Endodermal cell (in vitro differentiated cells): ENCODE measurements around the gene SLC9A7. TPM values are rescaled to one million over a fixed set of nuclear protein-coding genes. Genes with fewer than 3 reads are reported as not detected.

ENCODE experiments used
- DNase-seq: peaks from one replicate; pipeline ENCODE4 v3.0.0-alpha.2; 2017
- H3K27ac ChIP-seq: 2 replicates; pipeline ENCODE4 v1.5.1; 2013; ENCODE audit warnings: mild to moderate bottlenecking, low read depth, low read length, moderate library complexity
- H3K27me3 ChIP-seq: 2 replicates; pipeline ENCODE4 v1.6.1; 2013; ENCODE audit warnings: mild to moderate bottlenecking, low read length, moderate library complexity; ENCODE audit not compliant: insufficient read depth, control insufficient read depth, poor library complexity, severe bottlenecking
- H3K36me3 ChIP-seq: 2 replicates; pipeline ENCODE4 v1.7.0; 2013; ENCODE audit warnings: mild to moderate bottlenecking, low read length, moderate library complexity; ENCODE audit not compliant: control insufficient read depth, insufficient read depth
- H3K4me1 ChIP-seq: one replicate; pipeline ENCODE4 v1.7.0; 2013; ENCODE audit warnings: low read length; ENCODE audit not compliant: control insufficient read depth, insufficient read depth
- H3K4me3 ChIP-seq: 2 replicates; pipeline ENCODE4 v1.5.1; 2013; ENCODE audit warnings: mild to moderate bottlenecking, low read length, moderate library complexity
- H3K9ac ChIP-seq: 2 replicates; pipeline ENCODE4 v1.6.1; 2013; ENCODE audit warnings: mild to moderate bottlenecking, low read length, moderate library complexity; ENCODE audit not compliant: poor library complexity, severe bottlenecking; ENCODE audit errors: extremely low read depth
- H3K9me3 ChIP-seq: 2 replicates; pipeline ENCODE4 v1.6.1; 2013; ENCODE audit warnings: mild to moderate bottlenecking, low read length, moderate library complexity; ENCODE audit not compliant: control insufficient read depth
- H3K27ac Mint-ChIP-seq: 2 replicates; pipeline ENCODE4 v1.8.0; 2020; ENCODE audit warnings: mixed read lengths
- H3K27me3 Mint-ChIP-seq: 2 replicates; pipeline ENCODE4 v1.8.0; 2021; ENCODE audit warnings: mild to moderate bottlenecking, mixed read lengths; ENCODE audit not compliant: insufficient read depth
- H3K36me3 Mint-ChIP-seq: 2 replicates; pipeline ENCODE4 v1.8.0; 2020; ENCODE audit warnings: low read depth, mixed read lengths
- H3K4me1 Mint-ChIP-seq: 2 replicates; pipeline ENCODE4 v1.8.0; 2020; ENCODE audit warnings: mixed read lengths
- H3K4me3 Mint-ChIP-seq: 2 replicates; pipeline ENCODE4 v1.8.0; 2020; ENCODE audit warnings: mild to moderate bottlenecking, moderate library complexity, mixed read lengths
- H3K9me3 Mint-ChIP-seq: 2 replicates; pipeline ENCODE4 v1.8.0; 2020; ENCODE audit warnings: mild to moderate bottlenecking, mixed read lengths
- CTCF ChIP-seq: fragments of 200-600 bp; sonication (generic); conservative IDR thresholded peaks from 2 replicates; pipeline ENCODE4 v1.5.0; 2021; ENCODE audit warnings: antibody characterized with exemption, mild to moderate bottlenecking
- WGBS, 2 experiments: methylation state at CpG; one replicate each; pipeline versions ENCODE4 v1.1.5 to v1.1.7; 2013; ENCODE audit warnings: missing lambda C conversion rate in 2 of 2, mixed read lengths in 1 of 2; ENCODE audit not compliant: insufficient coverage in 1 of 2, insufficient read length in 1 of 2; 5-methylcytosine and 5-hydroxymethylcytosine counted together
- total RNA-seq, 2 donors: library from RNA; stranded (reverse); fragmentation: NEBNext Ultra II Directional in 1 of 2; extraction: Animal tissue kit (Norgen Biotek cat#: 25700) in 1 of 2; gene quantifications; 2 replicates in 1 of 2; 3 replicates in 1 of 2; pipeline ENCODE4 v1.2.1, GENCODE V29; 2021

SLC9A7 gene
- total RNA-seq, 2 donors from 2014 or later = 23.7 to 25.3 TPM

GRCh38 chrX:46572340-46572936 lies 186.5 kb downstream of the SLC9A7 start:
- Histone ChIP-seq H3K9ac (no peak overlapping the region), H3K36me3 (no peaks in the 10 kb centered on the region), H3K4me3 (no peak overlapping the region), H3K27me3 (peaks cover 9% of the 10 kb centered on the region), H3K27ac (no peak overlapping the region), H3K9me3 (no peaks in the 10 kb centered on the region), H3K4me1 (no peaks in the 10 kb centered on the region)
- Mint-ChIP-seq H3K4me1 (peaks cover 20% of the 10 kb centered on the region), H3K9me3 (peaks cover 53% of the 10 kb centered on the region), H3K27ac (no peak overlapping the region), H3K27me3 (peaks cover 13% of the 10 kb centered on the region), H3K4me3 (no peak overlapping the region), H3K36me3 (no peaks in the 10 kb centered on the region)
- WGBS, 2 experiments = 56 to 92% methylated on average over 2 to 4 of the region's 5 CpGs
- no peak for DNase-seq
- no peak for TF ChIP-seq CTCF

GRCh38 chrX:46571423-46572339 lies 187.2 kb downstream of the SLC9A7 start:
- Mint-ChIP-seq H3K27me3 (peaks cover 13% of the 10 kb centered on the region), H3K4me3 (no peak overlapping the region), H3K27ac (peak overlapping the region; percentile 64), H3K36me3 (no peaks in the 10 kb centered on the region), H3K9me3 (peaks cover 46% of the 10 kb centered on the region), H3K4me1 (peaks cover 17% of the 10 kb centered on the region)
- H3K4me1 ChIP-seq = no peaks in the 10 kb centered on the region
- DNase-seq = no peak
- H3K27me3 ChIP-seq = peaks cover 9% of the 10 kb centered on the region
- WGBS, 2 experiments = 79 to 88% methylated on average over 4 to 6 of the region's 10 CpGs
- H3K4me3 ChIP-seq = no peak overlapping the region
- no peaks in the 10 kb centered on the region for H3K9me3 ChIP-seq
- no peaks in the 10 kb centered on the region for H3K36me3 ChIP-seq
- H3K27ac ChIP-seq = no peak overlapping the region
- no peak for TF ChIP-seq CTCF
- H3K9ac ChIP-seq = no peak overlapping the region

GRCh38 chrX:46569621-46570020 lies 189.3 kb downstream of the SLC9A7 start:
- Histone ChIP-seq H3K27ac (no peak overlapping the region), H3K4me3 (no peak overlapping the region), H3K9ac (no peak overlapping the region), H3K9me3 (no peaks in the 10 kb centered on the region), H3K36me3 (no peaks in the 10 kb centered on the region), H3K4me1 (no peaks in the 10 kb centered on the region), H3K27me3 (no peaks in the 10 kb centered on the region)
- TF ChIP-seq CTCF = no peak
- Mint-ChIP-seq H3K4me1 (peaks cover 13% of the 10 kb centered on the region), H3K27ac (no peak overlapping the region), H3K27me3 (peaks cover 1% of the 10 kb centered on the region), H3K9me3 (peaks cover 59% of the 10 kb centered on the region), H3K4me3 (no peak overlapping the region), H3K36me3 (no peaks in the 10 kb centered on the region)
- DNase-seq = no peak
